Measurements from ENCODE around the gene CEP89. TPM values are rescaled to one million over a fixed set of nuclear protein-coding genes. Genes with fewer than 3 reads are reported as not detected.
"Not testable (repeated sequence)": the region's sequence is repeated elsewhere in the genome, so short reads cannot be mapped to it uniquely, and the experiment has no call there.

CEP89 gene
- total RNA-seq, 1 experiment from 2014 or later, result 3.2 TPM

DNA sequence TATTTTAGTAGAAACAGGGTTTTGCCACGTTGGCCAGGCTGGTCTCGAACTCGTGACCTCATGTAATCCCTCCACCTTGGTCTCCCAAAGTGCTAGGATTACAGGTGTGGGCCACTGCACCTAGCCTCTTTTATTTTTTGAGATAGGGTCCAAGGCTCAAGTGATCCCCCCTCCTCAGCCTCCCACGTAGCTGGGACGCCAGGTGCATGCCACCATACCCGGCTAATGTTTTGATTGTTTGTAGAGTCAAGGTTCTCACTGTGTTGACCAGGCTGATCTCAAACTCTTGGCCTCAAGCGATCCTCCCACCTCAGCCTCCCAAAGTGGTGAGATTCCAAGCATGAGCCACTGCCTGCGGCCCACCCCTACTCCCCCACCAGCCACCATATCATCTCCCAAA, 108.5 kb downstream of the CEP89 start:
- Histone ChIP-seq H3K79me2 (ENCODE audit: low read length) (no peaks in the 10 kb centered on the region), H3K36me3 (ENCODE audit: insufficient read depth, low read length) (no peaks in the 10 kb centered on the region), H3K27me3 (ENCODE audit: low read length) (no peaks in the 10 kb centered on the region), H3K9me3 (ENCODE audit: low read length) (no peaks in the 10 kb centered on the region), H3K4me2 (ENCODE audit: low read depth, low read length, poor library complexity, severe bottlenecking) (no peak overlapping the region), H4K20me1 (ENCODE audit: insufficient read depth, low read depth, low read length) (no peaks in the 10 kb centered on the region), H3K4me1 (ENCODE audit: low read length) (peaks cover 4% of the 10 kb centered on the region), H3K9ac (ENCODE audit: low read length) (no peak overlapping the region), H3K4me3 (ENCODE audit: low read length) (no peak overlapping the region), H3K27ac (ENCODE audit: low read length) (no peak overlapping the region), H3K9me2 (replicated peaks; ENCODE audit: insufficient read depth, low read length) (no peaks in the 10 kb centered on the region), H2AFZ (ENCODE audit: low read length) (no peak overlapping the region)
- no peak for DNase-seq

DNA sequence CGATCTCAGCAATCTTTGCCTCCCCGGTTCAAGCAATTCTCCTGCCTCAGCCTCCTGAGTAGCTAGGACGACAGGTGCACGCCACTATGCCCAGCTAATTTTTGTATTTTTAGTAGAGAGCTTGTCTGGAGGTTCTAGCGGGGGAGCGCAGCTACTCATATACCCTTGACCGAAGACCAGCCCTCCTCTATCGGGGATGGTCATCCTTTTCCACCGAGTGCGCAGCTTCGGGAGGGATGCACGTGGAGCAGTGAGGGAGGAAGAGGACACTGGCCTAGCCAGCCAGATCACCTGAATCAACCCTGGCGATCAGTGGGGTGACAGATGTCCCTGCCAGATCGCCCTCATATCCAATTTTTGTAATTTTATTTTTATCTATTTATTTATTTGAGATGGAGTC, 109.0 kb downstream of the CEP89 start:
- no peak overlapping the region for H2AFZ ChIP-seq (ENCODE audit: low read length)
- no peaks in the 10 kb centered on the region for H3K9me2 ChIP-seq (replicated peaks; ENCODE audit: insufficient read depth, low read length)
- no peak for DNase-seq
- H3K9ac ChIP-seq (ENCODE audit: low read length), result no peak overlapping the region
- H3K9me3 ChIP-seq (ENCODE audit: low read length), result no peaks in the 10 kb centered on the region
- H3K36me3 ChIP-seq (ENCODE audit: insufficient read depth, low read length), result no peaks in the 10 kb centered on the region
- H3K4me1 ChIP-seq (ENCODE audit: low read length), result peaks cover 4% of the 10 kb centered on the region
- H4K20me1 ChIP-seq (ENCODE audit: insufficient read depth, low read depth, low read length), result no peaks in the 10 kb centered on the region
- no peak overlapping the region for H3K4me3 ChIP-seq (ENCODE audit: low read length)
- no peaks in the 10 kb centered on the region for H3K27me3 ChIP-seq (ENCODE audit: low read length)
- no peak overlapping the region for H3K4me2 ChIP-seq (ENCODE audit: low read depth, low read length, poor library complexity, severe bottlenecking)
- no peak overlapping the region for H3K27ac ChIP-seq (ENCODE audit: low read length)
- H3K79me2 ChIP-seq (ENCODE audit: low read length), result no peaks in the 10 kb centered on the region

DNA sequence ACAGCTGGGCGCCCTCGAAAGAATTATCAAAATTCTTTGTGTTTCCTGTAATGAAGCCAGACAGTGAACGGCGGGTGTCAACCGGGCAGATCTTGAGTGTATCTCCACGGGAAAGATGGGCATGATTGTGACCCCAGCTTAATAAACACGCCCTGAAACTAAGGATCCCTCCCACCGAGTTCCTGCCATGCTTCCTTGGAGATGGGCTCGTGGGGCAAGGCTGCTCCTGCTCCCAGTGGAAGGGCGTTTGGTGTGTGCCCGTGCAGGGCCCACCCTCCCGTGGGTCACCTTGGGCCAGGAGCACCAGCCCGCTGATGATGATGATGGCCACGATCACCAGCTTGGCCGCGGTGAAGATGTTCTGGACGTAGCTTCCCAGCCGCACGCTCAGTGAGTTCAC, 109.6 kb downstream of the CEP89 start:
- DNase-seq, result no peak
- no peak overlapping the region for H2AFZ ChIP-seq (ENCODE audit: low read length)
- H3K4me2 ChIP-seq (ENCODE audit: low read depth, low read length, poor library complexity, severe bottlenecking), result no peak overlapping the region

DNA sequence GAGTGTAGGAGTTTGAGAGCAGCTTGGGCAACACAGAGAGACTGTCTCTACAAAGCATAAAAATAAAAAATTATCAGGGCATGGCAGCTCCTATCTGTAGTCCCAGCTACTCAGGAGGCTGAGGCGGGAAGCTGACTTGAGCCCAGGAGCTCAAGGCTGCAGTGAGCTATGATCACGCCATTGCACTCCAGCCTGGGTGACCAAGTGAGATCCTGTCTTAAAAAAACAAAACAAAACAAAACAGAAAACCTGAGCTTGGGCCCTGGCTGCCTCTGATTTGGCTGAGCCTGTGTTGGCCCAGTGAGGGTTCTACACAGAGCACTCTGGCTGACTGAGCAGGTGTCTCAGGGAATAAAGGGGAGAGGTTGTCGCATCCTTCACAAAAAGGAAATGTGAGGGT, 110.2 kb downstream of the CEP89 start:
- Histone ChIP-seq H3K79me2 (ENCODE audit: low read length) (no peaks in the 10 kb centered on the region), H3K9me2 (replicated peaks; ENCODE audit: insufficient read depth, low read length) (no peaks in the 10 kb centered on the region), H3K4me2 (ENCODE audit: low read depth, low read length, poor library complexity, severe bottlenecking) (no peak overlapping the region), H3K9me3 (ENCODE audit: low read length) (no peaks in the 10 kb centered on the region), H4K20me1 (ENCODE audit: insufficient read depth, low read depth, low read length) (no peaks in the 10 kb centered on the region), H2AFZ (ENCODE audit: low read length) (no peak overlapping the region), H3K9ac (ENCODE audit: low read length) (no peak overlapping the region), H3K36me3 (ENCODE audit: insufficient read depth, low read length) (no peaks in the 10 kb centered on the region), H3K27me3 (ENCODE audit: low read length) (no peaks in the 10 kb centered on the region), H3K27ac (ENCODE audit: low read length) (no peak overlapping the region), H3K4me1 (ENCODE audit: low read length) (peaks cover 4% of the 10 kb centered on the region), H3K4me3 (ENCODE audit: low read length) (no peak overlapping the region)
- DNase-seq, result no peak

More for the DNA sequence above, 109.6 kb downstream of the CEP89 start:
- Histone ChIP-seq H3K9me3 (ENCODE audit: low read length) (no peaks in the 10 kb centered on the region), H3K9ac (ENCODE audit: low read length) (no peak overlapping the region), H3K36me3 (ENCODE audit: insufficient read depth, low read length) (no peaks in the 10 kb centered on the region), H4K20me1 (ENCODE audit: insufficient read depth, low read depth, low read length) (no peaks in the 10 kb centered on the region), H3K27ac (ENCODE audit: low read length) (no peak overlapping the region), H3K79me2 (ENCODE audit: low read length) (no peaks in the 10 kb centered on the region), H3K27me3 (ENCODE audit: low read length) (no peaks in the 10 kb centered on the region), H3K4me3 (ENCODE audit: low read length) (no peak overlapping the region), H3K9me2 (replicated peaks; ENCODE audit: insufficient read depth, low read length) (no peaks in the 10 kb centered on the region), H3K4me1 (ENCODE audit: low read length) (peaks cover 4% of the 10 kb centered on the region)

DNA sequence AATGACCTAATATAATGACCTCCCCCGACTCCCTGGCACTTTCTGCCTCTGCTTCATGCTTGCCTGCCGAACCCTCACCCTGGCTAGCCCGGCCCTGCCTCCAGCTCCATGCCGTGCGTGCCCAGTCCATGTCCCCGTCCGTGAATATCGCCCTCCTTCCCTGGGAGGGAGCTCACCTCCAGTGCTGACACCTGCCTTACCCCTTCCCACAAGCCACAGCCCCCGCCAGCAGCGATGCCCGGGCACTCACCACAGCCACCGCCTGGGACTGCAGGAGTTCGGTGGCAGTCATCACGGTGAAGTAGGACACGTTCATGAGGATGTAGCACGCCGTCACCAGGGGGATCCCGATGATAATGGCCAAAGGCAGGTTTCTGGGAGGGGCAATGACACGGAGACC, 112.2 kb downstream of the CEP89 start:
- Histone ChIP-seq H3K9ac (ENCODE audit: low read length) (no peak overlapping the region), H3K4me2 (ENCODE audit: low read depth, low read length, poor library complexity, severe bottlenecking) (no peak overlapping the region), H3K27ac (ENCODE audit: low read length) (no peak overlapping the region), H3K9me2 (replicated peaks; ENCODE audit: insufficient read depth, low read length) (no peaks in the 10 kb centered on the region), H3K4me3 (ENCODE audit: low read length) (no peak overlapping the region), H3K36me3 (ENCODE audit: insufficient read depth, low read length) (no peaks in the 10 kb centered on the region), H3K9me3 (ENCODE audit: low read length) (no peaks in the 10 kb centered on the region), H2AFZ (ENCODE audit: low read length) (no peak overlapping the region), H3K4me1 (ENCODE audit: low read length) (no peaks in the 10 kb centered on the region), H4K20me1 (ENCODE audit: insufficient read depth, low read depth, low read length) (no peaks in the 10 kb centered on the region), H3K79me2 (ENCODE audit: low read length) (no peaks in the 10 kb centered on the region), H3K27me3 (ENCODE audit: low read length) (no peaks in the 10 kb centered on the region)
- DNase-seq, result no peak

DNA sequence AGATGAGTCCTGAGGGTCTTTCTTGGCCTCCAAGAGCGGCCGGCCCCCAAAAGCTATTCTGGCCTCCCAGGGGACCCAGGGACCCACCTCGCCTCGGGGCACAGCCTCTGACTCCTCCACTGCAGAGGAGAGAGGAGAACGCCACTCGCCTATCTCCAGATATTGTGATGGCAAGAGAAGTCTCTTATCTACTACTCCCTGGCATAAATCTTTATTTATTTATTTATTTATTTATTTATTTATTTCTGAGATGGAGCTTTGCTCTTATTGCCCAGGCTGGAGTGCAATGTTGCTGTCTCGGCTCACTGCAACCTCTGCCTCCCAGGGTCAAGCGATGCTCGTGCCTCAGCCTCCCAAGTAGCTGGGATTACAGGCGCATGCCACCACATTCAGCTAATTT, 113.2 kb downstream of the CEP89 start:
- H3K27ac ChIP-seq (ENCODE audit: low read length), result no peak overlapping the region
- no peaks in the 10 kb centered on the region for H3K9me3 ChIP-seq (ENCODE audit: low read length)
- DNase-seq, result no peak
- H3K36me3 ChIP-seq (ENCODE audit: insufficient read depth, low read length), result no peaks in the 10 kb centered on the region
- no peak overlapping the region for H2AFZ ChIP-seq (ENCODE audit: low read length)
- H3K4me3 ChIP-seq (ENCODE audit: low read length), result no peak overlapping the region
- no peaks in the 10 kb centered on the region for H4K20me1 ChIP-seq (ENCODE audit: insufficient read depth, low read depth, low read length)
- H3K9me2 ChIP-seq (replicated peaks; ENCODE audit: insufficient read depth, low read length), result no peaks in the 10 kb centered on the region
- H3K4me2 ChIP-seq (ENCODE audit: low read depth, low read length, poor library complexity, severe bottlenecking), result no peak overlapping the region
- no peak overlapping the region for H3K9ac ChIP-seq (ENCODE audit: low read length)
- H3K79me2 ChIP-seq (ENCODE audit: low read length), result no peaks in the 10 kb centered on the region
- H3K27me3 ChIP-seq (ENCODE audit: low read length), result no peaks in the 10 kb centered on the region
- no peaks in the 10 kb centered on the region for H3K4me1 ChIP-seq (ENCODE audit: low read length)

DNA sequence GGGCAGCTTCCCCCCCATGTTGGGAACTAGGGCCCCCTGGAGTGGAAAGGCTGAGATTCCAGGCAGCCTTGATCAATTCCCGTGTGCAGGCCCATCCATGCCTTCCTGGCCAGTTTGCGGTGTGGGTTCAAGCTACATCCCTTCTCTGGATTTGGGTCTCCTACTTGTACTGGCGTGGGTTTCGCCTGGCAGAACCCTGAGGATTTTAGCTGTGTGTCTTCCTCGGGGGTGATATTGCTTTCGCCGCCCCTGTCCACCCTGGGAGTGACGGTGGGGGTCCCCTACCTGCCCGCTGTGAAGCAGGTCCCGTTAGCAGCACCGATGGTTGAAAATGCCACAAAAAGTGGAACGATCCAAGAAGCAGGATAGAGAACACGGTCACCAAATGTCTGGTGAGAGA, 113.6 kb downstream of the CEP89 start:
- H3K27me3 ChIP-seq (ENCODE audit: low read length), result no peaks in the 10 kb centered on the region
- no peak overlapping the region for H3K9ac ChIP-seq (ENCODE audit: low read length)
- no peaks in the 10 kb centered on the region for H3K36me3 ChIP-seq (ENCODE audit: insufficient read depth, low read length)
- H3K4me3 ChIP-seq (ENCODE audit: low read length), result no peak overlapping the region
- no peaks in the 10 kb centered on the region for H4K20me1 ChIP-seq (ENCODE audit: insufficient read depth, low read depth, low read length)
- DNase-seq, result no peak
- H2AFZ ChIP-seq (ENCODE audit: low read length), result no peak overlapping the region
- no peaks in the 10 kb centered on the region for H3K4me1 ChIP-seq (ENCODE audit: low read length)
- H3K79me2 ChIP-seq (ENCODE audit: low read length), result no peaks in the 10 kb centered on the region
- H3K4me2 ChIP-seq (ENCODE audit: low read depth, low read length, poor library complexity, severe bottlenecking), result no peak overlapping the region
- no peaks in the 10 kb centered on the region for H3K9me3 ChIP-seq (ENCODE audit: low read length)
- H3K9me2 ChIP-seq (replicated peaks; ENCODE audit: insufficient read depth, low read length), result no peaks in the 10 kb centered on the region
- no peak overlapping the region for H3K27ac ChIP-seq (ENCODE audit: low read length)

DNA sequence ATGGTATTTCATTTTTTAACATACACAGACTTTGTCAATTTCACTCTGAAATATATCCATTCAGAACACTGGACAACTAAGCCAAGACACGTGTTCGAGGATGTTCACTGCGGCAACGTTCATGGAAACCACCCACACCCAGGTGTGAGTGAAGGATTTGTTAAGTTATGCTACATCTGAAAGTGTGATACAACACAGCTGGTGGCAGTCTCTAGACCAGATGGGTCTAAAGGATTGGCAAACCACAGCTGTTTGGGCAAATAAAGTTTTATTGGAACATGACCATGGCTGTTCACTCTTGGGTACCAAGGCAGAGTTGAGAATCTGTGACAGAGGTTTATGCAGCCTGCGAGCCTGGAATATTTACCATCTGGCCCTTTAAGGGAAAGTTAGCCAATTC, 114.2 kb downstream of the CEP89 start:
- H3K36me3 ChIP-seq (ENCODE audit: insufficient read depth, low read length), result no peaks in the 10 kb centered on the region
- no peak overlapping the region for H3K4me2 ChIP-seq (ENCODE audit: low read depth, low read length, poor library complexity, severe bottlenecking)
- no peak for DNase-seq

DNA sequence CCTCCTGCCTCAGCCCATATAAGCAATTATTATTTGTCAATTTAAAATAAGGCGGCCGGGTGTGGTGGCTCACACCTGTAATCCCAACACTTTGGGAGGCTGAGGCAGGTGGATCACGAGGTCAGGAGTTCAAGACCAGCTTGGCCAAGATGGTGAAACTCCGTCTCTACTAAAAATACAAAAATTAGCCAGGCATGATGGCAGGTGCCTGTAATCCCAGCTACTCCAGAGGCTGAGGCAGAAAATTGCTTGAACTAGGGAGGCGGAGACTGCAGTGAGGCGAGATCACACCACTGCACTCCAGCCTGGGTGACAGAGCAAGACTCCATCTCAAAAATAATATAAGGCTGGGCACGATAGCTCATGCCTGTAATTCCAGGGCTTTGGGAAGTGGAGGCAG, 114.9 kb downstream of the CEP89 start:
- H3K27ac ChIP-seq (ENCODE audit: low read length); H3K36me3 ChIP-seq (ENCODE audit: insufficient read depth, low read length); H3K9me2 ChIP-seq (replicated peaks; ENCODE audit: insufficient read depth, low read length); H3K4me3 ChIP-seq (ENCODE audit: low read length); H3K79me2 ChIP-seq (ENCODE audit: low read length); H3K4me2 ChIP-seq (ENCODE audit: low read depth, low read length, poor library complexity, severe bottlenecking); H3K9ac ChIP-seq (ENCODE audit: low read length); H4K20me1 ChIP-seq (ENCODE audit: insufficient read depth, low read depth, low read length); H2AFZ ChIP-seq (ENCODE audit: low read length); H3K4me1 ChIP-seq (ENCODE audit: low read length); H3K9me3 ChIP-seq (ENCODE audit: low read length); H3K27me3 ChIP-seq (ENCODE audit: low read length); DNase-seq: not testable (repeated sequence)

More for the DNA sequence above, 114.2 kb downstream of the CEP89 start:
- no peak overlapping the region for H2AFZ ChIP-seq (ENCODE audit: low read length)
- H3K9ac ChIP-seq (ENCODE audit: low read length), result no peak overlapping the region
- H3K9me2 ChIP-seq (replicated peaks; ENCODE audit: insufficient read depth, low read length), result no peaks in the 10 kb centered on the region
- no peaks in the 10 kb centered on the region for H4K20me1 ChIP-seq (ENCODE audit: insufficient read depth, low read depth, low read length)
- H3K27ac ChIP-seq (ENCODE audit: low read length), result no peak overlapping the region
- H3K27me3 ChIP-seq (ENCODE audit: low read length), result no peaks in the 10 kb centered on the region
- no peaks in the 10 kb centered on the region for H3K9me3 ChIP-seq (ENCODE audit: low read length)
- H3K4me1 ChIP-seq (ENCODE audit: low read length), result no peaks in the 10 kb centered on the region
- no peak overlapping the region for H3K4me3 ChIP-seq (ENCODE audit: low read length)
- no peaks in the 10 kb centered on the region for H3K79me2 ChIP-seq (ENCODE audit: low read length)

Measured in Karpas-422 (cell line).